Upper lobe of right lung (tissue), 1 donor: ENCODE measurements around the gene ATP6V1G3. TPM values are rescaled to one million over a fixed set of nuclear protein-coding genes. Genes with fewer than 3 reads are reported as not detected.

Experiments used
- ATAC-seq: fragments of 200-7000 bp; cut with Tn5 transposase; one replicate; pipeline ENCODE4 v1.9.1; 2020; ENCODE audit warnings: mild to moderate bottlenecking, moderate library complexity
- DNase-seq: peaks from one replicate; pipeline ENCODE4 v3.0.0-alpha.2; 2020
- H3K27ac ChIP-seq: fragments of 200-600 bp; one replicate; pipeline ENCODE4 v1.8.0; 2022
- H3K27me3 ChIP-seq: fragments of 200-600 bp; one replicate; pipeline ENCODE4 v1.8.0; 2022; ENCODE audit warnings: mild to moderate bottlenecking
- H3K36me3 ChIP-seq: fragments of 200-600 bp; one replicate; pipeline ENCODE4 v1.8.0; 2022
- H3K4me1 ChIP-seq: fragments of 200-600 bp; one replicate; pipeline ENCODE4 v1.8.0; 2022
- H3K4me3 ChIP-seq: fragments of 200-600 bp; one replicate; pipeline ENCODE4 v1.8.0; 2022; ENCODE audit warnings: mild to moderate bottlenecking
- H3K9me3 ChIP-seq: fragments of 200-600 bp; one replicate; pipeline ENCODE4 v1.8.0; 2022
- intact Hi-C: fragments of 100-400 bp; cut with DNase I; formaldehyde crosslinking; loops from one replicate; pipeline ENCODE4 v1.11.0; 2022
- total RNA-seq: library from RNA; stranded (reverse); fragmentation: NEBNext Ultra II Directional; extraction: Animal tissue kit (Norgen Biotek cat#: 25700); gene quantifications from one replicate; pipeline ENCODE4 v1.2.1, GENCODE V29; 2021
- TF ChIP-seq, protein P1 (sequence below): fragments of 200-600 bp; IDR thresholded peaks from one replicate; pipeline ENCODE4 v1.8.0; 2022; ENCODE audit warnings: antibody characterized with exemption
- donor health status: DM: no; HTN: yes; CAD: no; lungs with severe emphysema.

Gene ATP6V1G3
- total RNA-seq, 1 donor from 2014 or later: not detected

DNA sequence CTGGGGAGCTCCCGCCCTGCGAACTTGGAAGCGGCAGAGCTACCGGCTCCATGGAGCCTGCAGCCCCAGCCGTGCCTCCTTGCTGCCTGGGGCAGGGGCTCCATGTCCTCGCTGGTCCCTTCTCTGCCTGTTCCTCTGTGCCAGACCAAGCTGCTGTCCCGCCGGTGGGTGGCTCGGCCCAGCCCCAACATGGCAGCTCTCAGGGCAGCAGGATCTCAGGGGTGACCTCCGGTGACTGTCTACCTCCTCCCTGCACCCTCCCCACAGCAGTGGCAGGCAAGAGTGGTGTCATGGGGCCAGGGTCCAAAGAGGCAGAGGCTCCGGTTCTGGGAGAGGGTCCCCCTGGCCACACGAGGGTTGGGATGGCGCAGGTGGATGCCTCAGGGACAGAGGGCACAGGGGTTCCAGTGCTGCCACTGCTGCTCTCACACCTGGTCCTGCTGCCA lies 45.8 kb downstream of the ATP6V1G3 start:
- DNase-seq: peak; percentile 46
- no peak for ATAC-seq
- H3K9me3 ChIP-seq: no peaks in the 10 kb centered on the region
- TF ChIP-seq, protein P1, sequence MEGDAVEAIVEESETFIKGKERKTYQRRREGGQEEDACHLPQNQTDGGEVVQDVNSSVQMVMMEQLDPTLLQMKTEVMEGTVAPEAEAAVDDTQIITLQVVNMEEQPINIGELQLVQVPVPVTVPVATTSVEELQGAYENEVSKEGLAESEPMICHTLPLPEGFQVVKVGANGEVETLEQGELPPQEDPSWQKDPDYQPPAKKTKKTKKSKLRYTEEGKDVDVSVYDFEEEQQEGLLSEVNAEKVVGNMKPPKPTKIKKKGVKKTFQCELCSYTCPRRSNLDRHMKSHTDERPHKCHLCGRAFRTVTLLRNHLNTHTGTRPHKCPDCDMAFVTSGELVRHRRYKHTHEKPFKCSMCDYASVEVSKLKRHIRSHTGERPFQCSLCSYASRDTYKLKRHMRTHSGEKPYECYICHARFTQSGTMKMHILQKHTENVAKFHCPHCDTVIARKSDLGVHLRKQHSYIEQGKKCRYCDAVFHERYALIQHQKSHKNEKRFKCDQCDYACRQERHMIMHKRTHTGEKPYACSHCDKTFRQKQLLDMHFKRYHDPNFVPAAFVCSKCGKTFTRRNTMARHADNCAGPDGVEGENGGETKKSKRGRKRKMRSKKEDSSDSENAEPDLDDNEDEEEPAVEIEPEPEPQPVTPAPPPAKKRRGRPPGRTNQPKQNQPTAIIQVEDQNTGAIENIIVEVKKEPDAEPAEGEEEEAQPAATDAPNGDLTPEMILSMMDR: no peak
- H3K36me3 ChIP-seq: no peaks in the 10 kb centered on the region
- H3K27ac ChIP-seq: no peak overlapping the region
- no peaks in the 10 kb centered on the region for H3K4me1 ChIP-seq
- no peaks in the 10 kb centered on the region for H3K27me3 ChIP-seq
- intact Hi-C loops: no loop called here
- no peak overlapping the region for H3K4me3 ChIP-seq

- no peak for ATAC-seq
- H3K27ac ChIP-seq: no peak overlapping the region
- TF ChIP-seq, protein P1: no peak
These were observed 46.3 kb downstream of the ATP6V1G3 start for GRCh38 chr1:198494139-198494538.

GRCh38 chr1:198493329-198493728 lies 47.2 kb downstream of the ATP6V1G3 start:
- H3K9me3 ChIP-seq: no peaks in the 10 kb centered on the region
- TF ChIP-seq, protein P1: no peak
- intact Hi-C loops: no loop called here
- H3K27me3 ChIP-seq: no peaks in the 10 kb centered on the region
- no peak overlapping the region for H3K4me3 ChIP-seq
- no peak overlapping the region for H3K27ac ChIP-seq
- no peaks in the 10 kb centered on the region for H3K4me1 ChIP-seq
- DNase-seq (peak; percentile 56), ATAC-seq (peak; percentile 17)
- H3K36me3 ChIP-seq: no peaks in the 10 kb centered on the region

More at GRCh38 chr1:198494139-198494538, 46.3 kb downstream of the ATP6V1G3 start:
- Histone ChIP-seq H3K27me3 (no peaks in the 10 kb centered on the region), H3K36me3 (no peaks in the 10 kb centered on the region), H3K4me3 (no peak overlapping the region), H3K4me1 (no peaks in the 10 kb centered on the region), H3K9me3 (no peaks in the 10 kb centered on the region)
- intact Hi-C loops: no loop called here
- no peak for DNase-seq

DNA sequence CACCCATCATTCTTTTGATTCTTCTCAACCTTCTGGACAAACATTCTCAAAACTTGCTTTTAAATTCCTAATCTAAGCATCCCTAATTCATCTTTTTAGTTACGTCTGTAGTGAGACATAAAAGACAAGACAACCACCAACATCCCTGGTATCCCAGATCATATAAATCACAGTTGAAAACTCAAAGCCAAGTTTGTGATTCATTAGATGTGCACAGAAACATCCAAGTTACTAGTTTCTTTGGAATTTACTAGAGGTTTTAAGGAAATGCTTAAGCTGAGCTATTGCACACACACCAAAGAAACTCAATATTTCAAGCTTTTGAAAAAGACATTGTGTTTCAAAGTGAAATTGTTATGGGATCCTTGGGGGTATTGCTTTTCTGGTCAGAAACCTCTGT lies 47.6 kb downstream of the ATP6V1G3 start:
- Histone ChIP-seq H3K4me1 (no peaks in the 10 kb centered on the region), H3K36me3 (no peaks in the 10 kb centered on the region), H3K27ac (no peak overlapping the region), H3K9me3 (no peaks in the 10 kb centered on the region), H3K27me3 (no peaks in the 10 kb centered on the region), H3K4me3 (no peak overlapping the region)
- intact Hi-C loops: no loop called here
- no peak for DNase-seq
- no peak for ATAC-seq
- TF ChIP-seq, protein P1: no peak

DNA sequence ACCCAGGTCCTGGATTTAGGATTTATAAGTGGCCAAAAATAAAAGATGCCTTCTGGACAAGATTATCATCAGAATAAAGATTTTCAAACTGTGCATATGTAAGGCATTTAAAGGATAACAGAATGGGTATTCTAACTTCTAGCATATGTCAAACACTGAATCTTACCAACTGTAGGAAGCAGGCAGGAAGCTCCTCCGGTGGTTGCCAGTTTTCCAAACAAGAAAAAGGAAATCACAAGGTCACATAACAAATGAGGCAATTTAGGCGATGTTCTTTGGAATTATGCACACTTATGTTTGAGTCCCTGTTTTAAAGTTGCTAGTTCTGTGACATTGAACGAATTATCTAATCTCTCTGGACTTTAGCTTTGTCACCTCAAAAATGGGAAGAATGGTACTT lies 48.9 kb downstream of the ATP6V1G3 start:
- H3K36me3 ChIP-seq: no peaks in the 10 kb centered on the region

More for the DNA sequence above, 48.9 kb downstream of the ATP6V1G3 start:
- DNase-seq: no peak
- Histone ChIP-seq H3K9me3 (no peaks in the 10 kb centered on the region), H3K27me3 (no peaks in the 10 kb centered on the region), H3K4me1 (no peaks in the 10 kb centered on the region), H3K27ac (no peak overlapping the region), H3K4me3 (no peak overlapping the region)
- intact Hi-C loops: no loop called here
- TF ChIP-seq, protein P1: no peak
- ATAC-seq: no peak
